K562 (cell line): ENCODE measurements around the gene CTTNBP2. TPM values are rescaled to one million over a fixed set of nuclear protein-coding genes. Genes with fewer than 3 reads are reported as not detected.

Experiments
- ATAC-seq: fragments of 200-7000 bp; cut with Tn5 transposase; 3 replicates; pipeline ENCODE4 v1.9.1; 2020; ENCODE audit warnings: moderate library complexity
- BruUV-seq: library from RNA; stranded (reverse); fragments of 400-500 nt; replicated peaks from 2 replicates; lab custom pipeline; 2021; lab: Mats Ljungman, UMichigan
- CTCF ChIA-PET: fragments of 300-600 bp; formaldehyde crosslinking; extraction: SDS; loops from one replicate; lab custom pipeline; 2021; ENCODE audit warnings: low intra/inter-chr PET ratio; lab: Yijun Ruan, JAX
- POLR2A ChIA-PET: fragments of 300-600, 350-650 bp; sonication (Branson Sonifier 250); formaldehyde crosslinking; extraction: SDS; loops from one replicate; lab custom pipeline; 2021; ENCODE audit warnings: antibody characterized with exemption, inconsistent platforms; lab: Yijun Ruan, JAX
- DNase-seq, 4 experiments: peaks; one replicate each; pipeline versions ENCODE4 v3.0.0 to v3.0.0-alpha.2; 2011 to 2018; ENCODE audit warnings: low spot score in 3 of 4, mixed read lengths in 3 of 4; ENCODE audit errors: extremely low read depth in 1 of 4
- FAIRE-seq: peaks from 2 replicates; lab custom pipeline; 2011; peaks lifted over from hg19 to GRCh38; lab: Jason Lieb, UNC
- H2AFZ ChIP-seq: 2 replicates; pipeline ENCODE4 v1.6.0; 2011; ENCODE audit warnings: low read depth, low read length, control low read depth, inconsistent platforms
- H3K27ac ChIP-seq: fragments of 200-600 bp; 3 replicates; pipeline ENCODE4 v1.8.0; 2011; ENCODE audit warnings: low read depth, mild to moderate bottlenecking, control low read depth, inconsistent platforms, low read length, moderate library complexity, mixed read lengths; ENCODE audit errors: extremely low read depth
- H3K27me3 ChIP-seq, 2 experiments: fragments of 300-600 bp in 1 of 2; 2 replicates in 1 of 2; 3 replicates in 1 of 2; pipeline versions ENCODE4 v1.6.0 to v1.8.0; 2011; ENCODE audit warnings: inconsistent platforms in 2 of 2, low read length in 2 of 2, mild to moderate bottlenecking in 1 of 2, mixed read lengths in 1 of 2, moderate library complexity in 1 of 2; ENCODE audit not compliant: control insufficient read depth in 2 of 2, insufficient read depth in 2 of 2
- H3K36me3 ChIP-seq: fragments of 300-600 bp; 3 replicates; pipeline ENCODE4 v1.8.0; 2011; ENCODE audit warnings: mild to moderate bottlenecking, low read length, inconsistent platforms; ENCODE audit not compliant: control insufficient read depth, insufficient read depth
- H3K4me1 ChIP-seq, 2 experiments: fragments of 200-600 bp in 1 of 2; replicated peaks in 1 of 2; 2 replicates in 1 of 2; 3 replicates in 1 of 2; pipeline versions ENCODE4 v1.5.1 to v1.8.0; 2011; ENCODE audit warnings: inconsistent platforms in 2 of 2, low read length in 2 of 2, mild to moderate bottlenecking in 1 of 2, mixed read lengths in 1 of 2, moderate library complexity in 1 of 2; ENCODE audit not compliant: control insufficient read depth in 2 of 2, insufficient read depth in 2 of 2
- H3K4me2 ChIP-seq: 2 replicates; pipeline ENCODE4 v1.6.1; 2011; ENCODE audit warnings: low read length, control low read depth, inconsistent platforms, mixed read lengths; ENCODE audit not compliant: insufficient read depth
- H3K4me3 ChIP-seq: fragments of 200-600 bp; sonication (generic), shearing (Covaris generic); 2 replicates; pipeline ENCODE4 v1.5.1; 2016; ENCODE audit warnings: control low read depth, inconsistent platforms
- H3K79me2 ChIP-seq: fragments of 200-600 bp; 3 replicates; pipeline ENCODE4 v1.8.0; 2011; ENCODE audit warnings: low read length, inconsistent platforms; ENCODE audit not compliant: control insufficient read depth, insufficient read depth
- H3K9ac ChIP-seq, 2 experiments: 2 replicates each; pipeline versions ENCODE4 v1.6.0 to v1.6.1; 2011; ENCODE audit warnings: low read depth in 2 of 2, low read length in 2 of 2, control low read depth in 1 of 2, inconsistent platforms in 1 of 2, mild to moderate bottlenecking in 1 of 2, mixed read lengths in 1 of 2; ENCODE audit not compliant: insufficient read depth in 1 of 2
- H3K9me1 ChIP-seq: one replicate; pipeline ENCODE4 v1.6.0; 2011; ENCODE audit warnings: inconsistent platforms, mild to moderate bottlenecking, low read length, moderate library complexity; ENCODE audit not compliant: control insufficient read depth, insufficient read depth
- H3K9me3 ChIP-seq: replicated peaks from 2 replicates; pipeline ENCODE4 v1.5.1; 2011; ENCODE audit warnings: low read depth, low read length, inconsistent platforms; ENCODE audit not compliant: control insufficient read depth, insufficient read depth
- H4K20me1 ChIP-seq: replicated peaks from 2 replicates; pipeline ENCODE4 v1.6.1; 2011; ENCODE audit warnings: low read length, inconsistent platforms, mixed read lengths; ENCODE audit not compliant: control insufficient read depth, insufficient read depth
- CBX2 ChIP-seq: fragments of 200-600 bp; sonication (generic); IDR thresholded peaks from one replicate; pipeline ENCODE4 v1.6.1; 2012; ENCODE audit warnings: mild to moderate bottlenecking, low read length, inconsistent platforms; ENCODE audit not compliant: insufficient read depth, poor library complexity, severe bottlenecking
- CHD2 ChIP-seq: IDR thresholded peaks from 2 replicates; pipeline ENCODE4 v1.6.1; 2011; ENCODE audit warnings: low read depth, low read length
- HNRNPH1 ChIP-seq: fragments of 200-400 bp; formaldehyde crosslinking; optimal IDR thresholded peaks from 2 replicates; pipeline ENCODE3; 2017; ENCODE audit warnings: low read depth, mild to moderate bottlenecking, low read length, moderate library complexity
- KHSRP ChIP-seq: fragments of 450-650 bp; IDR thresholded peaks from 2 replicates; pipeline ENCODE4 v1.6.1; 2017
- RBM22 ChIP-seq: fragments of 200-400 bp; formaldehyde crosslinking; IDR thresholded peaks from 2 replicates; pipeline ENCODE4 v1.6.1; 2018; ENCODE audit warnings: low read length, low read depth; ENCODE audit not compliant: poor library complexity, severe bottlenecking
- ZFP1 ChIP-seq: fragments of 450-650 bp; formaldehyde crosslinking; IDR thresholded peaks from 2 replicates; pipeline ENCODE4 v1.4.0; 2020; ENCODE audit warnings: mild to moderate bottlenecking, mixed read lengths
- WGBS: fragments of 100-300 bp; shearing (Covaris generic); methylation state at CpG from one replicate; pipeline ENCODE4 v1.1.6; 2016; ENCODE audit warnings: low coverage, mixed read lengths; ENCODE audit not compliant: insufficient coverage; ENCODE audit errors: missing lambda C conversion rate; 5-methylcytosine and 5-hydroxymethylcytosine counted together
- in situ Hi-C: fragments of 300-500 bp; cut with MboI; formaldehyde crosslinking; loops from 4 replicates; pipeline ENCODE4 v1.15.0; 2018; ENCODE audit warnings: inconsistent platforms, mixed read lengths
- intact Hi-C: fragments of 100-400 bp; cut with micrococcal nuclease; formaldehyde crosslinking; loops from 2 replicates; pipeline ENCODE4 v1.14.2; 2022
- polyA plus RNA-seq, 8 experiments: library from polyadenylated mRNA; depleted of rRNA in 4 of 8; stranded (reverse) in 5 of 8; unstranded in 3 of 8; fragments of >200 nt; fragmentation: Nextera tagmentation in 2 of 8; fragmentation: Illumina TruSeq in 1 of 8; extraction: Ambion mirVana in 2 of 8; extraction: Trizol in 1 of 8; gene quantifications; 2 replicates each; pipeline versions ENCODE4 v1.2.1 to v1.2.3, GENCODE V29; 2011 to 2014; ENCODE audit warnings: inconsistent platforms in 1 of 8, missing spikeins in 1 of 8
- total RNA-seq, 7 experiments: library from RNA; depleted of rRNA in 6 of 7; stranded (reverse); fragments of >200 nt in 6 of 7; fragmentation: Illumina TruSeq in 2 of 7; extraction: Trizol in 2 of 7; gene quantifications; 2 replicates each; pipeline versions ENCODE4 v1.2.1 to v1.2.3, GENCODE V29; 2011 to 2021; ENCODE audit warnings: low replicate concordance in 1 of 7
- TF ChIP-seq, protein P1 (sequence below), 2 experiments: fragments of 450-650 bp in 1 of 2; sonication (generic) in 1 of 2; formaldehyde crosslinking in 1 of 2; IDR thresholded peaks in 1 of 2; conservative IDR thresholded peaks in 1 of 2; 2 replicates each; pipeline versions ENCODE4 v1.6.1 to v1.8.1; 2016 to 2023; ENCODE audit warnings: mild to moderate bottlenecking in 2 of 2, moderate library complexity in 2 of 2, inconsistent platforms in 1 of 2, missing genetic modification reagents in 1 of 2
- TF ChIP-seq, protein P2 (sequence below): sonication (generic); formaldehyde crosslinking; IDR thresholded peaks from 2 replicates; pipeline ENCODE4 v1.8.0; 2023; ENCODE audit warnings: mild to moderate bottlenecking, missing genetic modification reagents
- TF ChIP-seq, protein P3 (sequence below), 2 experiments: fragments of 250-450 bp in 1 of 2; fragments of 450-650 bp in 1 of 2; sonication (Bioruptor Pico) in 1 of 2; IDR thresholded peaks; 2 replicates each; pipeline versions ENCODE4 v1.6.1 to v1.8.0; 2016 to 2021; ENCODE audit warnings: mild to moderate bottlenecking in 2 of 2, moderate library complexity in 2 of 2, missing compliant biosample characterization in 1 of 2, missing genetic modification characterization in 1 of 2
- TF ChIP-seq, protein P4 (sequence below): IDR thresholded peaks from 2 replicates; pipeline ENCODE4 v1.6.1; 2012; ENCODE audit warnings: low read depth, low read length, improper control_type of control experiment, borderline replicate concordance

CTTNBP2 gene
- total and polyA plus RNA-seq, 9 of the 15 experiments (the other 6 are each of a cell fraction or from before 2014, with no cell fraction given) = 0.05 TPM; not detected in 8

DNA sequence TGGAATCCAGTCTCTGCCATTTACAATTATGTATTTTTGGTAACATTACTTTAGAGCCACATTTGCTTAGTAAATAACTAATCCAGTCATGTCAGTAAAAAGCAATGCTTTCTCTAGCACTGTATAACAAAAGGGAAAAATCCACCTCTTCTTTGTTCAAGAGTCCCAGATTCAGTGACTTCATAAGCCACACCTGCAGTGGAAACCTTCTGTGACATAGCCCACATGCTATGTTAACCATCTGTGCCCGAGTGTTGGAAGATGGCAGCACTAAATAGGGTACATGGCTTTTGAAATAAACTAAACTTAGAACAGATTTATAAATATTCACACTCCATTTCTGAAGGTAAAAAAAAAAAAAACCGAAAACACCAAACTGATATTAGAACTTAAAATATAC, 83.0 kb downstream of the CTTNBP2 start:
- Histone ChIP-seq H3K79me2 (no peaks in the 10 kb centered on the region), H3K9me1 (no peaks in the 10 kb centered on the region), H2AFZ (peak overlapping the region; percentile 40; the same call in 1 of the 2 replicates), H3K9me3 (no peaks in the 10 kb centered on the region), H3K27me3 (no peaks in the 10 kb centered on the region), H3K4me2 (no peak overlapping the region), H4K20me1 (no peaks in the 10 kb centered on the region), H3K27ac (no peak overlapping the region), H3K4me1 (peaks cover 15 to 35% of the 10 kb centered on the region in 2 experiments; a peak in 4 of 5 replicates), H3K36me3 (no peaks in the 10 kb centered on the region), H3K9ac (no peak overlapping the region), H3K4me3 (no peak overlapping the region)
- ChIA-PET POLR2A (no interaction called here), CTCF (no interaction called here)
- intact Hi-C loops = loop anchor here (10.0 kb wide), 1 partner anchor 835 kb away; the partner anchor contains the start of gene ST7
- no peak for ATAC-seq
- no peak for DNase-seq
- no TSS peak for BruUV-seq
- TF ChIP-seq KHSRP = no peak
- FAIRE-seq = no peak
- in situ Hi-C loops = no loop called here
- WGBS = 46% methylated on average over 2 of the region's 2 CpGs

DNA sequence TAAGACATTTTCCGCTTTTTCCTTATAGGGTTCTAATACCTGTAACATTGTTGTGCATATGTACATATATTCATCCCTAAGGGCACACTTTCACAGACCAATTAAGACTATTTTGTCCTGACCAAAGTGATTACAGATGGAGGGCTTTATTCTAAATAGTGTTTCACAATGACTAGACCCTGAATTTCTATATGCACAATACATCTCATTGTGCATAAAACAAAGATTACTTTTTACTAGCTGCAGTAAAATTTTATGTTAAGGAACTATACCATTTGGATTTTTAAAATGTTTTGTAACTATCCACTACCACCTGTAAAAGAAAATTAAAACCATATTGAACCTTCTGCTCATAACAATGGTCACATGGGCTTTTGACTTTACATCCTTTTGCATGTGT, 87.8 kb downstream of the CTTNBP2 start:
- Histone ChIP-seq H3K4me3 (no peak overlapping the region), H3K79me2 (no peaks in the 10 kb centered on the region), H2AFZ (no peak overlapping the region), H3K27ac (no peak overlapping the region), H3K4me1 (0 out of 5 replicates have a peak, but pooled peaks cover 0 to 7% of the 10 kb centered on the region in 2 experiments), H3K9me3 (no peaks in the 10 kb centered on the region), H3K9ac (no peak overlapping the region), H3K27me3 (no peaks in the 10 kb centered on the region), H3K9me1 (no peaks in the 10 kb centered on the region), H3K36me3 (no peaks in the 10 kb centered on the region), H3K4me2 (no peak overlapping the region), H4K20me1 (no peaks in the 10 kb centered on the region)
- ChIA-PET POLR2A (no interaction called here), CTCF (interaction anchor here (0.6 kb wide), 1 partner anchor 29 kb away, joined by 3 read pairs; no protein-coding TSS in a partner anchor)
- in situ Hi-C loops (no loop called here), intact Hi-C loops (no loop called here)
- FAIRE-seq (no peak), ATAC-seq (no peak), DNase-seq (no peak)
- no TSS peak for BruUV-seq
- 62% methylated on average over 1 of the region's 1 CpG for WGBS
- TF ChIP-seq HNRNPH1 = no peak
- TF ChIP-seq, protein P1, sequence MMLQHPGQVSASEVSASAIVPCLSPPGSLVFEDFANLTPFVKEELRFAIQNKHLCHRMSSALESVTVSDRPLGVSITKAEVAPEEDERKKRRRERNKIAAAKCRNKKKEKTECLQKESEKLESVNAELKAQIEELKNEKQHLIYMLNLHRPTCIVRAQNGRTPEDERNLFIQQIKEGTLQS (IDR thresholded peaks at IDR 0.05) = no peak
- TF ChIP-seq, protein P1 (CRISPR knock-in tag; conservative IDR thresholded peaks at IDR 0.05) = no peak
- TF ChIP-seq, protein P2, sequence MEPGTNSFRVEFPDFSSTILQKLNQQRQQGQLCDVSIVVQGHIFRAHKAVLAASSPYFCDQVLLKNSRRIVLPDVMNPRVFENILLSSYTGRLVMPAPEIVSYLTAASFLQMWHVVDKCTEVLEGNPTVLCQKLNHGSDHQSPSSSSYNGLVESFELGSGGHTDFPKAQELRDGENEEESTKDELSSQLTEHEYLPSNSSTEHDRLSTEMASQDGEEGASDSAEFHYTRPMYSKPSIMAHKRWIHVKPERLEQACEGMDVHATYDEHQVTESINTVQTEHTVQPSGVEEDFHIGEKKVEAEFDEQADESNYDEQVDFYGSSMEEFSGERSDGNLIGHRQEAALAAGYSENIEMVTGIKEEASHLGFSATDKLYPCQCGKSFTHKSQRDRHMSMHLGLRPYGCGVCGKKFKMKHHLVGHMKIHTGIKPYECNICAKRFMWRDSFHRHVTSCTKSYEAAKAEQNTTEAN (CRISPR knock-in tag) = no peak
- TF ChIP-seq, protein P3, sequence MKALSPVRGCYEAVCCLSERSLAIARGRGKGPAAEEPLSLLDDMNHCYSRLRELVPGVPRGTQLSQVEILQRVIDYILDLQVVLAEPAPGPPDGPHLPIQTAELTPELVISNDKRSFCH (CRISPR knock-in tag; IDR thresholded peaks at IDR 0.05) = no peak
- TF ChIP-seq, protein P3 (tag; IDR thresholded peaks at IDR 0.05) = no peak
- no peak for TF ChIP-seq ZFP1 (CRISPR knock-in tag)
- no peak for TF ChIP-seq CHD2
- TF ChIP-seq RBM22 = no peak
- no peak for TF ChIP-seq CBX2
- TF ChIP-seq, protein P4, sequence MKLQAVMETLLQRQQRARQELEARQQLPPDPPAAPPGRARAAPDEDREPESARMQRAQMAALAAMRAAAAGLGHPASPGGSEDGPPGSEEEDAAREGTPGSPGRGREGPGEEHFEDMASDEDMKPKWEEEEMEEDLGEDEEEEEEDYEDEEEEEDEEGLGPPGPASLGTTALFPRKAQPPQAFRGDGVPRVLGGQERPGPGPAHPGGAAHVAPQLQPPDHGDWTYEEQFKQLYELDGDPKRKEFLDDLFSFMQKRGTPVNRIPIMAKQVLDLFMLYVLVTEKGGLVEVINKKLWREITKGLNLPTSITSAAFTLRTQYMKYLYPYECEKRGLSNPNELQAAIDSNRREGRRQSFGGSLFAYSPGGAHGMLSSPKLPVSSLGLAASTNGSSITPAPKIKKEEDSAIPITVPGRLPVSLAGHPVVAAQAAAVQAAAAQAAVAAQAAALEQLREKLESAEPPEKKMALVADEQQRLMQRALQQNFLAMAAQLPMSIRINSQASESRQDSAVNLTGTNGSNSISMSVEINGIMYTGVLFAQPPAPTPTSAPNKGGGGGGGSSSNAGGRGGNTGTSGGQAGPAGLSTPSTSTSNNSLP = no peak
